HG03460 (cell line): ENCODE measurements around the gene UBE2QL1.
"Not testable (repeated sequence)": the region's sequence is repeated elsewhere in the genome, so short reads cannot be mapped to it uniquely, and the experiment has no call there.

Experiments
- ATAC-seq: cut with Tn5 transposase; IDR thresholded peaks from one replicate; pipeline ENCODE4 v1.9.1; 2021; ENCODE audit not compliant: unreplicated experiment

The UBE2QL1 gene

GRCh38 chr5:6494939-6495338 lies 46.3 kb downstream of the UBE2QL1 start:
- ATAC-seq: no peak

DNA sequence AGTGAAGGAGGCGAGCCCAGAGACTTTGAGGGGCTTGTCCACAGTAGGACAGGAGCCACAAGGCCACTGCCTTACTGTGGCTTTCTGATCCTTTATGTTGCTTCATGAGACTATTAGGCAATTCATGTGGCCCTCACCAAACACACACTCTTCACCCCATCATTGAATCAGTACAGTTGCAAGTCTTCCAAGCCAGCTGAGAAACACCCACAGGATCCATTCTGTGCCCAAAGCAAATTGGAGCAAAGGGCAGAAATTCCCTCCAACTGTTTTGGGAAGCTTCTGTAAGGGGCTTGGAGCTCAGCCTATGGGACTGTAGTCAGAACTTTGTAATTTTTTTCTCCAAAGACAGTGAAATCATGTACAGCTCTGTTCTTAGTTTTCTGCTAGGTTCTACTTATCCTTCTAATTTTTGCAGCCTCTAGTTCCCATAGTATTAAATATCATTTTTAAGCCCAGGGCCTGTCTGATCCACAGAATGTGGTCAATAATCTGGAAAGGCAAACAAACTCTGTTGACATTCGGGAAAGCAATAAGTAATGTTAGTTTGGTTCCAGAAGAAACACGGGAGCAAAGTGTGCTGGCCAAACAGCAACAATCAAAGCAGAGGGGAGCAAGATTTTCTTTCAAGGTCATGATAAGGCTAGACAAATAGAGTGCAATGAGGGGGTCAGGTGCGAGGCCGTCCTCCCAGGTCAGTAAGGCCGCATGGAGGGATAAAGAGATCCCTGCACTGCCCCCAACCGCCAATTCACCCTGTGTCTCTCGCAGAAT lies 47.0 kb downstream of the UBE2QL1 start:
- no peak for ATAC-seq

DNA sequence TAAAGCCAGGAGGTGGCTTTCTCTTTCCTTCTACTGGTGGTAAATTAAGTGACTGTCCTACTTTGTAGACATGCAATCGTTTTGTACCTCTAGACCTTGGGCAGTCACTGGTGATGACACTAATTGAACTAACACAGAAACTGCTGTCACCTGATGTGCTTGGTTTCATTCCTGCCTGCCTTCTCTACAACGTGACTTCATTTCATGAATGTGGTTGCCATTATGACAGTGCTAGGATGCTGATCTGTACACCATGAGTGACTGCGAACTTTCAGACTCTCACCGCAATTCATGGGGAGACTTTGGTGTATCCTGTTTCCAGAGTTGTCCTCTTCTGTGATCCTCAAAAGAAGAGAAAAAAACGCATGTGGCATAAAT lies 47.5 kb downstream of the UBE2QL1 start:
- ATAC-seq: peak; percentile 86

DNA sequence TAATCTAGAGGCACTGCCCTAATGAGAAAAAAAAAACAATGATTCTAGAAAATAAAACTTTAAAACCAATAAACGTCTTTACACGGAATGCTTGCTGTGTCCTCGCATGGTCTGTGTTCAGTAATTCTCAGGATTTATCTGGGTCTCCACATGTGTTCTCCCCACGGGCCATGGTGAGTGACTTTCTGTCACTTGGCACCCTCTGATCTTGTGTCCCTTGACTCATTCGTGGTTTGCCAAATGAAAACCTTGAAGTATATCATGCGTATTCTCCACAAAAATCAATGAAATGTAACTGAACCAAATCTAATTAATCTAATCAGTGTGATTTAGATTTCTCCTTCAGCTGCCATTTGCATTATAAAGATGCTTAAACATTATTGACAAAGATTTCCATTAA lies 48.0 kb downstream of the UBE2QL1 start:
- no peak for ATAC-seq

DNA sequence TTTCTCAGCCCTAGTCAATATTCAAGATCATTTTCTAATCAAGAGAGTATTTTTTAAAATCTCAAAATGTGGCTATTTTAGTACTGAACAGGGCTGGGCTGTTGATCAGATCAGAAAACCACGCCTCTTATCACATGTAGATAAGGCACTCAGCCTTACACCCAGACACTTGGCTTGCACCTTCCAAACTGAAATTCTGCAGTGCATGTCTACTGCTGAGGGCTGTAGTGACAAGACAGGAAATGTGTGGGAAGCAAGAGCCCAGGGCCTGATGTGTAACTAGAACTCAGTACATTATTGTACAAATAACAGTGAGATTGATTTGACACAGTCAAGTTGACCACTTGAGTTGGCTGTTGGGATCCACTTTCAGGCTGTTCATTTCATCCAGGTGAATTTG lies 48.6 kb downstream of the UBE2QL1 start:
- ATAC-seq: no peak

DNA sequence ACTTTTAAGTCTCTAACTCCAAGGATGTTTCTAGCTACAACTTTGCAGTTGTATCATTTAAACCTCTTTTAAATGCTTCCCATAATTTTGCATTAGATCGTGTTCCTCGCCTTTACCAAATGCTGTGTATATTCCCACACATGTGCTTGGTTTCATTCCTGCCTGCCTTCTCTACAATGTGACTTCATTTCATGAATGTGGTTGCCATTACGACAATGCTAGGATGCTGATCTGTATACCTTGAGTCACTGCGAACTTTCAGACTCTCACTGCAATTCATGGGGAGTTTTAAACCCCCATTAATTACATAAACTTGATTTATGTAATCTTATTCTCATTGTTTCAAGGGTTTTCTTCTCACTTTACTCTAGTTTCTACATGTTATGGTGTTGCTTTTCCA lies 50.3 kb downstream of the UBE2QL1 start:
- ATAC-seq: no peak

DNA sequence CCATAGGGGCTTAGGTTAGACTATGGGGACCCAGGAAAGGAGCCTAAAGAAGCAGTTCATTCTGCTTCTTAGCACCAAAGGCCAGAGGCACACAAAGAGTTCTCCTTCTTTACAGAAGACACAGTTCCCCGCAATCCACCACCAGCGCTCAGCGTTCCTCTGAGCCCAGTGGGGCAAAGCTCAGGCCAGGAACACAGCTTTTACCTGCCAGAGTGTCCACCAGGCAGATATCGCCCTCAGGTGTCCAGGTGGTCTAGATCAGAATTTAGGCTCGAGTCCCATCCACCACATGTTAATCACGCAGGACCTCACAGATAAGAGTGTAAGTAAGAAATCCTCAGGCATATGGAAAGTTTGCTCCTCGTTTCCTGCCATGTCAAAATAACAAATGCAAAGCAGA lies 53.0 kb downstream of the UBE2QL1 start:
- no peak for ATAC-seq

DNA sequence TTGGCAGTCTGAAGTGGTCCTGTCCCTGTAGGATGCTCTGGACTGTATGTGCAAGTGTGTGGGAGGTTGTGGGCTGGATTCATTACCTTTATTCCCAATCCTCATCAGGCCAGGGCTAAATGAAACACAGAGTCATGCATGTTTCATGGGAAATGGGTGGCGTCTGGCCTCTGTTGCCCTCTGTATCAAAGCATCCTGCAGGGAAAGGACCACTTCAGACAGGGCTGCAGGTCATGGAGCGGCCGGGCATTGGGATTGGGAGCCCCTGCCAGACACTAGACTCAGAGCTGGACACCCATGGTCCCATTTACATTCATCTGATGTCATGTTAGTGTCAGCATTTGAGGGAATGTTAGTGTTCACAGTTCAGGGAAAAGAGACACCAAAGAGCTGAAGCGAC lies 53.8 kb downstream of the UBE2QL1 start:
- no peak for ATAC-seq

- no peak for ATAC-seq
Measured at GRCh38 chr5:6503342-6503741, 54.7 kb downstream of the UBE2QL1 start.

DNA sequence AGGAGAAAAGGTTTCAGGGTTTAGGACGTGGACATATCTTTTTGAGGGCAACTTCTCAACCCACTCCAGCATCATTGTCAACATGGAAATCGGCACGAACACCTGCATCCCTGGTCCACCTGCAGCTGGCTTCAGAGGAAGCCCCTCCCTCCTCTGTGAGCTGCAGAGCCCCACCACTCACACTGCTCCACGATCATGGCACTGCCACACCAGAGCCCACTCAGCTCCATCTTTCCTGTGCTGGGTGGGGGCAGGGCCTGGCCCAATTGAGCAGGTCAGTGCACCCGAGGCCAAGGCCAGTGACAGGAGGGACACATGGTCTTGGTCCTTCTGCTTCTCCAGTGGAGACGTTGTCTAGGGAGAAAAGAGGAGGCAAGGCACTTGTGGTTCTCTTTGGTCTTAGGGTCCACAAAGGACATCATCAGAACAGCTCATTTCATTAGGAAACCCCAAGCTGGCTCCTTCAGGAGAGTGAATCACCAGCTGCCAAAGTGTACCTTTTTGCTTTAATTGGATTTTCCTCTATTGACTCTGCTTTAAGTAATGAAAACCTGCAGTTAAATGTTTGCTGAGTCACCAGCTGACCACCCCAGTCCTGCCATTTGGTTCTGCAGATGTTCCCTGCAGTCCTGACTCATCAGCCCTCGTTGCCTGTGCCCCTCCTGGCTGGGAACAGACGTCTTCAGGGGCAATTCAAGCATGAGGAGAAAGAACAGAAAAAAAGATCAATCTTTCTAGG lies 56.2 kb downstream of the UBE2QL1 start:
- ATAC-seq: no peak

- ATAC-seq: no peak
Measured at GRCh38 chr5:6505416-6505755, 56.7 kb downstream of the UBE2QL1 start.

GRCh38 chr5:6505783-6506557 lies 57.3 kb downstream of the UBE2QL1 start:
- ATAC-seq: no peak

DNA sequence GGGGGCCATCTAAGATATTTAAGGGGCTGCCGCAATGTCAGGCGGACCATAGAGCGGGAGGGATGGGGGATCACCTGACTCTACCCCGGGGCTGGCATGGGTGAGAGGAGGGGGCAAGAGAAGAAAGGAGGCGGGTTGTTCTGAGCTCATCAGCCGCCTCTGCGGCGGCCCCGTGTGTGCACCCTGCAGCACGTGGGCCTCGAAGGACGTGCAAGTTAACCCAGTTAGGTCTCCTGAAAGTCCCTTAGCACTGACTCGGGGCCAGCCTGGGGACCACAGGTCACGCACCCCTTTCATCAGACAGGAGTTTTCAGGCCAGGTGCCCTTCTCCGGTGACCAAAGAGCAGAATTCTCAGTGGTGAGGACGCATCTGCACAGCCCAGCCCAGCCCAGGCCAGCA lies 58.0 kb downstream of the UBE2QL1 start:
- no peak for ATAC-seq

DNA sequence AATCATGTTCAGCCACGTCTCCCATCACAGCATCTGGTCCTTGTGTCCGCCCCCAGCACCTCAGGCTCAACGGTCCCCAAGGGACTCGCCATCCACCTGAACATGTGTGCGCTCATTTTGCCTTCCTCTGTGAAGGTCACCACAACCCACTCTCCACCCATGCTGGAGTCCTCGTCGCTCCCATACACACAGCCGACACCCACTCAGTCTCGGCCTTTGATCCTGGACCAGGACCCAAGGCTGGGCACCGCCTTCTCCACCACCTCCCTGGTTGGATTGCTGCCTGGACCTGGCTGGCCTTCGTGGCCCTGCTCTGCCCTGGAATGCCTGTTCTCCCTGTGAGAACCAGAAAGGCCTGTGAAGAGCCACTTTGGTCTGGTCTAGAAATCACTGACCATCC lies 60.3 kb downstream of the UBE2QL1 start:
- ATAC-seq: no peak

DNA sequence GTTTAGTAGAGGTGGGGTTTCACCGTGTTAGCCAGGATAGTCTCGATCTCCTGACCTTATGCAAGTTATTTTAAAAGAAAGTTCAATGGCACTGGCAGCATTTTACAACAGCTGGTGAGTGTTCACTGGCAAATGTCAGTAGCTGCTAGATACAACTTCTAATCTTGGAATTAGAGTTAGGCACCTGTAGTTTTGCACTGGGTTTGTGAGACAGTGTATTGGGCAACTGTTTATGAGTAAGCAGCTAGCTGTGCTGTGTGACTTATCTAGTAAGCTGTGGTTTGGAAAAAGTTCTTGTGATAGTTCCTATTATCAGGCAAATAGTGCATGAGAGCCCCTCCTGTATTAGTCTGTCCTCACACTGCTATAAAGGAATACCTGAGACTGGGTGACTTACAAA lies 61.5 kb downstream of the UBE2QL1 start:
- no peak for ATAC-seq

- ATAC-seq: no peak
Measured at GRCh38 chr5:6510973-6511372, 62.3 kb downstream of the UBE2QL1 start.

GRCh38 chr5:6515812-6516211 lies 67.2 kb downstream of the UBE2QL1 start:
- ATAC-seq: not testable (repeated sequence)

DNA sequence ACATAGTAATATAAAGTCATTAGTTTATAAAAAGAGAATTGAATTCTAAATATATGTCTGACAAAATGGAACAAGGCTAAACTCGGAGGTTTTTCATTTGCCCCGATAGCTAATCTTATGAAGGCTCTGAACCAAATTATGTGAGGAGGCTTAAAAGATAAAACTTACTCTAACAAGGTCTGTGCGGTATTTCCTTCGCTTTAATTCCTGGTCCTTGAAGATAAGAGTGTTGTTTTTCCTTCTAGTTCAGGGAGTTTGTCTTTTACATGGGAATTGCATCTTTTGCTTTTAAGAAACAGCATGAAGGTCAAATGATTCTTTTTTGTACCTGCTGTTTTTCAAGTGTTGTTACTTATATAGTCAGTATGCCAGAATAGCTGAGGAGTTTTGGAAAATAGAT lies 68.2 kb downstream of the UBE2QL1 start:
- ATAC-seq: no peak

GRCh38 chr5:6517510-6517909 lies 68.9 kb downstream of the UBE2QL1 start:
- no peak for ATAC-seq

DNA sequence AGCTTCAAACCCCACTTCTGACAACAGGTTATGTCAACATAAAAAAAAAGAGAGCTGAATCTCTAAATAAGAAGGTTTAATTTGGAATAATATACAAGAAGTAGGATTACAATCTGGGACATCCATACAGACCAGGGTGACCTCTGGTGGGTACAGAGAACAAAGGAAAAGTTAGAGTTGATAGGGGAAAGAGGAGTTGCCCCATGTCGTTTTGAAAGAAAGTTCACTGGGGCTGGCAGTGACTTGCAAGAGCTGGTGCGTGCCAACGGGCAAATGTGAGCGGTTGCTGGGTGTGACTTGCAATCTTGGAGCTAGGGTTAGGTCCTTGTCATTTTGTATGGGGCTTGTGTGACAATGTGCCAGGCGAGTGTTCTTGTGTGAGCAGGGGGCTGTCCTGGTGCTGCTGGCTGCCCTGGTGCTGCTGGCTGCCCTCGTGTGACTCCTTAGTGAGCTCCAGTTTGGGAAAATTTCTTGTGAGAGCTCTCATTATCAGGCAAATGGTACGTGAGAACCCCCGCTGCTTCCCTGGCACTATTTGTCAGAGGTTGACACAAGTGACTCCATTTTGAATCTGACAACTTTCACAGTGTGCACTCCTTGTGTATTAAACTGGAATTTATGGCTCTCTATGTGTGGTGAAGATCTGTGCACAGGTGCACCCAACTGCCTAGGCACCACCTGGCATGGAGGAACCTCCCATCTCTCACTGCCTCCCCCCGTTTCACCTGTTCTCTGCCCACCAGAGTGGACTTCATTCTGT lies 69.8 kb downstream of the UBE2QL1 start:
- ATAC-seq: no peak

DNA sequence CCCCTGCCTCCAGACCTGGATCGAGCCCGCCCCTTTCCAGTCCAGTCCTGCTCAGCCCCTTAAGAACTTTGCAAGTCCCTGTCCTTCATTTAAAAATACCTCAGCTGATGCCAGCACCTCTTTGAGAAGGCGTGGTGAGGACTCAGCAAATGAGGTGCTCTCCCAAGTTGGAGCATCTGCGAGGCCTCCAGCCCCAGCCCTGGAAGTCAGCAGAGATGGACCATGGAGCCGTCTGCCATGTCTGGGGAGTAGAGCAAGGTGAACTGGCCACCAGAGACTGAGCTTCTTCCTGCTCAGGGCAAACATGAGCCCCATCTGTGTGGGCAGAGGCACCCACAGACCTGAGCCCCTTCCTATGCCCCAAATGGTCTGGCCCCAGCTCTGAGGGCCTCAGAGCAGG lies 71.5 kb downstream of the UBE2QL1 start:
- ATAC-seq: no peak
